SK-N-SH (cell line): ENCODE results near the gene DISP2.

Source experiments
- EZH2phosphoT487 ChIP-seq: fragments of 200-600 bp; sonication (generic); IDR thresholded peaks from 2 replicates; pipeline ENCODE4 v1.6.1; 2017; ENCODE audit warnings: low read depth, mixed run types, mild to moderate bottlenecking, antibody characterized with exemption, moderate library complexity, borderline replicate concordance
- NFIC ChIP-seq: IDR thresholded peaks from 2 replicates; pipeline ENCODE4 v1.4.0; 2012; ENCODE audit warnings: borderline replicate concordance
- NRF1 ChIP-seq: IDR thresholded peaks from 2 replicates; pipeline ENCODE4 v1.6.1; 2012; ENCODE audit warnings: low read depth, mild to moderate bottlenecking, low read length
- PBX3 ChIP-seq: IDR thresholded peaks from 2 replicates; pipeline ENCODE4; 2012
- TF ChIP-seq, protein P1 (sequence below): fragments of 150-350 bp; IDR thresholded peaks from 2 replicates; pipeline ENCODE4 v1.6.1; 2017; ENCODE audit warnings: antibody characterized with exemption, low read length, low read depth, borderline replicate concordance

GRCh38 chr15:40414816-40415215, 56.8 kb downstream of the DISP2 start:
- TF ChIP-seq EZH2phosphoT487 (no peak), NFIC (no peak), PBX3 (no peak), NRF1 (no peak)
- TF ChIP-seq, protein P1, sequence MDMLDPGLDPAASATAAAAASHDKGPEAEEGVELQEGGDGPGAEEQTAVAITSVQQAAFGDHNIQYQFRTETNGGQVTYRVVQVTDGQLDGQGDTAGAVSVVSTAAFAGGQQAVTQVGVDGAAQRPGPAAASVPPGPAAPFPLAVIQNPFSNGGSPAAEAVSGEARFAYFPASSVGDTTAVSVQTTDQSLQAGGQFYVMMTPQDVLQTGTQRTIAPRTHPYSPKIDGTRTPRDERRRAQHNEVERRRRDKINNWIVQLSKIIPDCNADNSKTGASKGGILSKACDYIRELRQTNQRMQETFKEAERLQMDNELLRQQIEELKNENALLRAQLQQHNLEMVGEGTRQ = no peak
